HUES48 (cell line): ENCODE measurements around the gene TSKU.
A peak's percentile ranks its signal among the peaks of the same experiment; 100 is the strongest.

Source experiments
- H3K27ac ChIP-seq: one replicate; pipeline ENCODE4 v1.7.0; 2013; ENCODE audit warnings: low read depth, low read length, inconsistent platforms
- H3K27me3 ChIP-seq: 2 replicates; pipeline ENCODE4 v1.6.1; 2013; ENCODE audit warnings: mild to moderate bottlenecking, low read length; ENCODE audit not compliant: control insufficient read depth, insufficient read depth
- H3K36me3 ChIP-seq: 2 replicates; pipeline ENCODE4 v1.6.1; 2013; ENCODE audit warnings: low read length; ENCODE audit not compliant: control insufficient read depth, insufficient read depth
- H3K4me1 ChIP-seq: 2 replicates; pipeline ENCODE4 v1.6.1; 2013; ENCODE audit warnings: mild to moderate bottlenecking, low read length; ENCODE audit not compliant: control insufficient read depth, insufficient read depth
- H3K4me3 ChIP-seq: 2 replicates; pipeline ENCODE4 v1.5.1; 2013; ENCODE audit warnings: mild to moderate bottlenecking, low read depth, low read length
- H3K9ac ChIP-seq: 2 replicates; pipeline ENCODE4 v1.6.1; 2013; ENCODE audit warnings: mild to moderate bottlenecking, low read depth, low read length, moderate library complexity
- H3K9me3 ChIP-seq: 2 replicates; pipeline ENCODE4 v1.6.1; 2013; ENCODE audit warnings: low read length; ENCODE audit not compliant: control insufficient read depth, insufficient read depth

TSKU gene

DNA sequence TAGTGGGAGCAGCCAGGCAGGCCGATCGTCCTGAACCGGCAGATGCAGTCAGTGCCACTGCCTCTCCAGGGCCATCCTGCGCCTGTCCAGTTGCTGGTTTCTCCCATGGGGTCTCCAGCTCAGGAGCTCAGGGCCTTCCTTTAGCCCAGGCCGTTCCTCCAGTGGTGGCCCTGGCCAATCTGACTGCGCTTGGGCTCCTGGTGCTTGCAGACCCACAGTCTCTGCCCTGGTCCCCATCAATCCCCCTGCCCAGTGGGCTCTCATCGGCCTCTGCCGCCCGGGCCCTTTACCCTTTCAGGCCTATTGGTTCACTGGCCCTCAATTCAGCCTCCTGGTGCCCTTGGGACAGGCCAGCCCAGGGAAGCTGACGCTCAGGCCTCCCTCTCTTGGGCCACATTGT lies 29.2 kb upstream of the TSKU start:
- H3K4me3 ChIP-seq = no peak overlapping the region

DNA sequence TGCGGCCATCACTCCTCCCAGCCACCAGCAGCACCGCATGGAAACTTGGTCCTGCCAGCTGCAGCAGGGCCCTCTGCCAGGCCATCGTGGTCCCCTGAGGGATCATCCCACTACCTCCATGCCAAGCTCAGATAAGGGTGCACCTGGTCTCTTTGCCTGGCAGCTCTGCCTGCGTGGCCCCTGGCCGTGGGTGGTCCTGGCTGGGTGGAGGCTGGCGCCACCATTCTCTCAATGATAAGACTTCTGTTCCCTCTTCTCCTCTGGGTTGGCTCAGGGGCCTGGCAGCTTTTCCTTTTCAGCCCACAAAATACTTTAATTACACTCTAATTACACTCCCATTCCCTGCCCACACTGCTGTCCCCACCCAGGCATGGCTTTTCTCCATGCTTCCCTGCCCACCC lies 26.8 kb upstream of the TSKU start:
- no peaks in the 10 kb centered on the region for H3K36me3 ChIP-seq
- no peak overlapping the region for H3K27ac ChIP-seq
- H3K9me3 ChIP-seq = no peaks in the 10 kb centered on the region
- no peak overlapping the region for H3K9ac ChIP-seq
- 0 out of 2 replicates have a peak, but pooled peaks cover 6% of the 10 kb centered on the region for H3K27me3 ChIP-seq
- peaks cover 30% of the 10 kb centered on the region for H3K4me1 ChIP-seq
- H3K4me3 ChIP-seq = no peak overlapping the region

More for the DNA sequence above, 29.2 kb upstream of the TSKU start:
- H3K9me3 ChIP-seq = no peaks in the 10 kb centered on the region
- peaks cover 20% of the 10 kb centered on the region for H3K4me1 ChIP-seq
- no peak overlapping the region for H3K9ac ChIP-seq
- H3K27ac ChIP-seq = no peak overlapping the region
- H3K36me3 ChIP-seq = no peaks in the 10 kb centered on the region
- no peaks in the 10 kb centered on the region for H3K27me3 ChIP-seq

DNA sequence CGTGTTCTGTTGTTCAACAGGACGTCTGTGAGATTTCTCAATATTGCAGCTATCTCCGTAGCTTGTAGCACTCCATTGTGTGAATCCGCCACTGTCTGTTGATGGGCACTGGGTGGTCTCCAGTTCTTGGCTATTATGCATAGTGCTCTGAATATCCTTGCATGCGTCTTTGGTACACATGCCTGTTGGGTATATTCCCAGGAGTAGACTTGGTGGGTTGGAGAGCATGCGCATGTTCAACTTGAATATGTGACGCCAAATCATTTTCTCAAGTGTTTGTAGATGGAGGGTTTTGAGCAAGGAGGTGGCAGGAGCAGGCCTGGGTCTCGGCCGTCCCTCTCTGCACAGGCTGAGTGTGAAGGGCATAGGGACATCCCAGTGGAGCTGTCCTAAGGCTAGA lies 24.8 kb upstream of the TSKU start:
- Histone ChIP-seq H3K4me1 (peaks cover 16% of the 10 kb centered on the region), H3K9me3 (no peaks in the 10 kb centered on the region)

DNA sequence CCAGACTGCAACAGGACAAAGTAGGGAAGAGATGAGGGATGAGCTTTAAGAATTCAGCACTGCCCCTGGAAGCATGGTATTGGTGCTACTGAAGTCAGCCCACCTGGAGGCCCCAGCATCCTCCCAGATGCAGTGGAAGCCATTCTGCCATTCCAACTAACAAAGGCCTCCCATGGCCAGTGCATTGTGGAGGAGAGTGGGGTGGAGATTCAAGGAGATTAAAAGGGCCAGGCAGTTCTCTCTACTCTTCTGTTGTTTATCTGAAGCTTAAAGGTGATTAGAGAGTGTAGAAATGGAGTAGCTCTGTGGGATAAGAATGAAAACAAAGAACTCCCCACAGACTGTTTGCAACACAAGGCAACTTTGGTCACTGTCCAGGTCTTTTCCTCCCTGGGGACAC lies 24.1 kb upstream of the TSKU start:
- no peak overlapping the region for H3K9ac ChIP-seq
- peaks cover 16% of the 10 kb centered on the region for H3K4me1 ChIP-seq

More for the DNA sequence above, 24.8 kb upstream of the TSKU start:
- Histone ChIP-seq H3K27ac (no peak overlapping the region), H3K36me3 (no peaks in the 10 kb centered on the region), H3K9ac (no peak overlapping the region), H3K4me3 (no peak overlapping the region), H3K27me3 (0 out of 2 replicates have a peak, but pooled peaks cover 6% of the 10 kb centered on the region)

DNA sequence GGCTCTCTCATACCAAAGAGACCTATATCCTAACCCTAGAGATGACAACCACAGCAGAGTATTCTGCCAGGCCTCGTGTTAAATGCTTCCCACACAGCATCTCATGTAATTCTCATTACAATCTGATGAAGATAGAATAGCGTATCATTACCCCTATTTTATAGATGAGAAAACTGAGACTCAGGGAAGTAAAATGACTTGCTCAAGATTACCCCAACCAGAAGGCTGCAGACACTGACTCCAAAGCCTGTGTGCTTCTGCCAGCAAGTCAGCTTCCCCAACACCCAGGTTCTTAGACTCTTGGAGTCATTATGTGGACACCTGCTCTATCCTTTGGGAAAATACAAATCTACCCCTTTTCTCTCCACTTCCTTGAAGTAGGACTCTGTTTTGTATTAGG lies 23.6 kb upstream of the TSKU start:
- Histone ChIP-seq H3K27me3 (0 out of 2 replicates have a peak, but pooled peaks cover 6% of the 10 kb centered on the region), H3K36me3 (no peaks in the 10 kb centered on the region), H3K9me3 (no peaks in the 10 kb centered on the region), H3K9ac (no peak overlapping the region), H3K4me1 (peaks cover 16% of the 10 kb centered on the region), H3K27ac (peak overlapping the region; percentile 80), H3K4me3 (no peak overlapping the region)

More for the DNA sequence above, 24.1 kb upstream of the TSKU start:
- H3K9me3 ChIP-seq = no peaks in the 10 kb centered on the region
- H3K27ac ChIP-seq = peak overlapping the region; percentile 80
- no peaks in the 10 kb centered on the region for H3K36me3 ChIP-seq
- no peak overlapping the region for H3K4me3 ChIP-seq
- 0 out of 2 replicates have a peak, but pooled peaks cover 6% of the 10 kb centered on the region for H3K27me3 ChIP-seq

DNA sequence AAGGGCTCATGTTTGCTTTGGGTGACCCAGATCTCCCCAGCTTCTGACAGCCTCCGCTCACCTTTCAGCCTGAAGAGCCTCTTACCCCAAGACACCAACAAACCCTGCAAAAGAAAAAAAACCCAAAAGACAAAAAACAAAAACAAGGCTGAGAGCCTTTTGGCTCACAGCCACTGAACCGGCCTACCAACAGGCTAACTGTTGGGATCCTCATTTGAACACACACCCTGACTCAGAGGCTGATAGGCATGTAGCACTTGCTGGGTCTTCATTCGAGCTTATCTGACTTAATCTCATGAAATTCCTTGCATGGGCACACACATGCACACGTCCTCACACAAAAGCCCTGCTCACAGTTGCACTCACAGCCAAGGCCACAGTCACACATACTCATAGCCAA lies 22.9 kb upstream of the TSKU start:
- Histone ChIP-seq H3K9me3 (no peaks in the 10 kb centered on the region), H3K4me1 (peaks cover 16% of the 10 kb centered on the region), H3K27ac (no peak overlapping the region), H3K36me3 (no peaks in the 10 kb centered on the region), H3K4me3 (no peak overlapping the region), H3K9ac (no peak overlapping the region), H3K27me3 (0 out of 2 replicates have a peak, but pooled peaks cover 6% of the 10 kb centered on the region)

DNA sequence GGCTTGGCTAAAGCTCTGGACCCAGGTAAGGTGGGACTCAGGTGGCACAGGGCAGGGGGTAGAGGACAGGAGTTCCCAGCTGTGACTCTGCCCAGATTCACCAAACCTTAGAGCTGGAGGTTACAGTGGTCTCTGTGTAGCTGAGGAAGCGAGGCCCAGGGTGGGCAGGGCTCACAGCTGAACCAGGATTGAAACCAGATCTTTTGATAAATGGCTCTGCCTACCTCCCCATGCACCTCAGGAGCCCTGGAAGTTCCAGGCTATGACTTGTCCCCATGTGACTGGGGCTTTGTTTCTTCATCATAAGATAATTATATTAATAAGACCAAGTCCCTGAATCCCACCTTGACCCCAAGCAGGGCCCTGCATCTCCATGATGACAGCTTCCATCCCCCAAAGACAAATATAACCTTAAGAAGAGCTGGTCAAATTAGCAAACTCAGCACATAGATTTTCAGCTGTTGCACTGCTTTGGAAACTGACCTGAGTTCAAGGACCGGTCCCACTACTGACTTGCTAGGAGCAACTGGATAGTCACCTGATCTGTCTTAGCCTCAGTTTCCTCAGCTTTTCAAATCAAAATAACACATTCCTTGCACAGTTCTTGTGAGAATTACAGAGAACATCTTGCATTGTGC lies 21.3 kb upstream of the TSKU start:
- H3K9ac ChIP-seq = no peak overlapping the region
- no peaks in the 10 kb centered on the region for H3K9me3 ChIP-seq
- H3K36me3 ChIP-seq = no peaks in the 10 kb centered on the region
- H3K4me1 ChIP-seq = peaks cover 16% of the 10 kb centered on the region
- no peak overlapping the region for H3K4me3 ChIP-seq
- 0 out of 2 replicates have a peak, but pooled peaks cover 6% of the 10 kb centered on the region for H3K27me3 ChIP-seq
- H3K27ac ChIP-seq = no peak overlapping the region

DNA sequence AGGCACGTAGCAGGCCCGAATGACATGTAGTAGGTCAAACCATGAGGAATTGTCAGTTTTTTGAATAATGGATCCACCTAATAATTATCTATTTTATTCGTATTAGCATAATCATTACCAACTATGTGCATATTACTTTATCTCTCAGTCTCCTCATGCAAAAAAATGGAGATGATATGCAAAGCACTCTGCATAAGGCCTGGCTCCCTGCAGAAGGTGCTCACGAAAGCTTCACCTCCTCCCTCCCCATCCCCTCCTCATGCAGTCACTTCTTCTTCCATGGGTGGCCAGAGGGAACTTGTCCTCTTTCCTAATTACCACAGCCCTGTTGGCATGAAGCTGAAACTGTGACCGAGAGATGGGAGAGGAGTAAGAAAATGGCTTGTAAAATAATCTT lies 20.8 kb upstream of the TSKU start:
- H3K9ac ChIP-seq = no peak overlapping the region
- no peaks in the 10 kb centered on the region for H3K36me3 ChIP-seq
- H3K27me3 ChIP-seq = 0 out of 2 replicates have a peak, but pooled peaks cover 6% of the 10 kb centered on the region
- H3K4me3 ChIP-seq = no peak overlapping the region
- peaks cover 16% of the 10 kb centered on the region for H3K4me1 ChIP-seq
- no peaks in the 10 kb centered on the region for H3K9me3 ChIP-seq
- H3K27ac ChIP-seq = no peak overlapping the region

DNA sequence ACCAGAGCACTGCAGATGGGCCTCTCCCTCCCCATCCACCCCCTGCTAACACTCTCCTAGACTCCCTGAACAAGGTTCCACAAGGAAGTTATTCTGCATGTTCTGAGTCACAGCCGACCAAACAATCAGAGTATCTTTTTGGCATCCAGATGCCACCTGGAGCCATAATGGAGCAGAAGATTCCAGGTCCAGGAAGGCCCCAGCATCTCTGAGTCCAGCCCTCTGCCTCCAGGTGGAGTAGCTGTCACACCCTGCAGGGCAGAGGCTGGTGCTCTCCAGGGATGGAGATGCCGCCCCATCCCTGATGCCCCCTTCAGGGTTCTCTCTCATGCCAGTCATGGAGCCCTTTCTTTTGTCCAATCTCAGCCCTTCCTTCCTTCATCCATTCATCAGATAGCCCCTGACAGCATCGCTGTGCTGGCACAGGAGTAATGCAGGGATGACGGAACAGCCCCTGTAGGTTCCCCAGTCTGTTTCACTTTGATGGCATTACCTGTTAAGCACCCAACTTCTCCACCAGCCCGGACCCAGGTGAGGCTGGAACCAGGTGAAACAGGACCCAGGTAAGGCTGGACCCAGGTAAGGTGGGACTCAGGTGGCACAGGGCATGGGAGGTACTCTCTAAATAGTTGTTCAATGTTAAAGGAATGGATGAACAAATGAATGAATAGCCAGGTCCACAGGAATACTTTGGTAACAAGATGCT lies 20.1 kb upstream of the TSKU start:
- peaks cover 23% of the 10 kb centered on the region for H3K4me1 ChIP-seq

DNA sequence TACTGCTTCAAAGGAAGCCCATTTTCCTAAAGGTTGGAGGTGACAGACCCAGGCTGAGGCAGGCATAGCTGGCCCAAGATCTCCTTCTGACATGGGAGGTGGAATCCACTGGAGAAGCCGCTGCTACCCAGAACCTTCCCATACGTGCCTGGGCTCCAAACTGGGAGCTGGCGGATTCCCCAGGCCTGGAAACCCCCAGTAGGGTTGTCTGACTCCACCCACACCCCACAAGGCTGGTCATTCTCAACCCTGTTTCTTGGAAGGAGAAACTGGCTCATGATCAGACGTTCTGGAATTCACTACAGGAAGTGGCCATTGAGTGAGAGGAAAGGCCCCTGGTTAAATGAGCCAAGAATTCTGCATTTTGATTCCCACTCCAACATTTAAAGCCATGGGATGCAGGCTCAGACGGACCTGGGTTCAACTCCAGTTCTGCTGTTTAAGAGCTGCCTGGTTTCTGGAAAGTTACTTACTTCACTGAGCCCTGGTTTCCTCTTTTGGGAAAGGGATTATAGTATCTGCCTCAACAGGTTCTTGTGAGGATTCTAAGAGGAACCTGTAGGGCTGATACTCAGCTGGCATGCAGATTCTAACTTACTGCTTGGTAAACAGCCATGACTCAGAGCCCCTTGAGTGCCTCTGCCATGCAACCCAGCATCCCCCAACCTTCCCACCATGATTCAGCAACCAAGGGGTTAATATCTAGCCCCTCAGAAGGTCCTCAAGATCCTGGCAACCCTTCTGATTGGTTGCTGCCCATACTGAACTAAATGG lies 19.4 kb upstream of the TSKU start:
- Histone ChIP-seq H3K27ac (no peak overlapping the region), H3K4me3 (no peak overlapping the region), H3K4me1 (peaks cover 24% of the 10 kb centered on the region; the same call in 1 of the 2 replicates), H3K9ac (no peak overlapping the region), H3K27me3 (0 out of 2 replicates have a peak, but pooled peaks cover 6% of the 10 kb centered on the region), H3K36me3 (no peaks in the 10 kb centered on the region), H3K9me3 (no peaks in the 10 kb centered on the region)

More for the DNA sequence above, 20.1 kb upstream of the TSKU start:
- Histone ChIP-seq H3K36me3 (no peaks in the 10 kb centered on the region), H3K27ac (no peak overlapping the region), H3K9me3 (no peaks in the 10 kb centered on the region), H3K9ac (no peak overlapping the region), H3K4me3 (no peak overlapping the region), H3K27me3 (0 out of 2 replicates have a peak, but pooled peaks cover 6% of the 10 kb centered on the region)
